Measurements from ENCODE around the gene NDUFA12.
"Not testable (repeated sequence)": the region's sequence is repeated elsewhere in the genome, so short reads cannot be mapped to it uniquely, and the experiment has no call there.

NDUFA12 gene

DNA sequence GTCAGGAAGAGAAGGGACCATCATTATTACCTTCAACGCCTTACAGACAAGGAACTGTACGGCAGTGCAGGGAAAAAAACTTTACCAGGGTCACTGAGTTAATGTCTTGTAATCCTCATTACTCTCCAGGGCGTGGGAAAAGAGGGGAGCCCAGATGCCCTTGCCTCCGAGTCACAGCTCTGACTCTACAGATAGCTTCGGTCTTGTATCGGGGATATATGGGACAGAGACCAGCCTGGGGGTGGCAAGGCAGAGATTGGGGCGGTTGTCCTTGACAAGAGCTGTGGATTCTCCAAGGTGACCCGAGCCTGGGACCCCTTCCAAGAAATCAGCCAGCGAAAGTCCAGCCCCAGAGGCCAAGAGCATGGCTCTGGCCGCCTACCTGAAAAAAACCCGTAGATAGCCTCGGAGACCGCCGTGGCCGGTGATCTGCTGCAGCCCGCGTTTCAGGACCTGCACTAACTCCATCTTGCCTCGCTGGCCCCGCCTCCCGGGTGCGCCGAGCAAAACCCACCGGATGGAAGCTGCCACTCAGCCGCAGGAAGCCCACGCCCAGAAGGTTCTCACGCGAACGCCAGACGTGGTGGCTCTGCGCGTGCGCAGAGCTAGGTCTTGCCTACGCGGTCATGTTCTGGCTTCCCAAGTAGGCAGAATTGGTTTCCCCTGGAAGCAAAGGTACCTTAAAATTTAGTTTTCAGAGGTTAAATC, at the start of gene NDUFA12:
Gene NDUFA12, minus strand, starts transcription at position 485 of the 708 bp plus-strand sequence. Its CDS starts 17 bp downstream, at position 468.
- peak; percentile 69 for DNase-seq

DNA sequence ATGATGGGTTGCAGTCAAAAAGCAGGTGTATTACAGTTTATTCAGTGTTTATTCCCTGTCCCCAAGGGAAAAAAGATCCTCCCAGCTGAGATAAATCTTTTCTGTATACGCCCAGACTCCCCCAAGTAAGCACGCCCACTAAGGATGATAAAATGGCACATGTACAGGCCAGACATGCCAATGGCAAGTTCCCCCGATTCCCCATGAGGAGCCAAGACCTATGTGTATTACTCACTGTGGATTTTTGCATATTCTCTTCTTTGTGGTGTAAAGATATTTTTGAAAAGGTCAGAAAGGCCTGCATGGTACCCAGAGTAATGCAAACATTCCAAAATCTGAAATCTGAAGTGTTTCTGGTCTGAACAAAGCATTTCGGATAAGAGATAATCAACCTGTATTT, 47.7 kb upstream of the NDUFA12 start:
- DNase-seq, result no peak

DNA sequence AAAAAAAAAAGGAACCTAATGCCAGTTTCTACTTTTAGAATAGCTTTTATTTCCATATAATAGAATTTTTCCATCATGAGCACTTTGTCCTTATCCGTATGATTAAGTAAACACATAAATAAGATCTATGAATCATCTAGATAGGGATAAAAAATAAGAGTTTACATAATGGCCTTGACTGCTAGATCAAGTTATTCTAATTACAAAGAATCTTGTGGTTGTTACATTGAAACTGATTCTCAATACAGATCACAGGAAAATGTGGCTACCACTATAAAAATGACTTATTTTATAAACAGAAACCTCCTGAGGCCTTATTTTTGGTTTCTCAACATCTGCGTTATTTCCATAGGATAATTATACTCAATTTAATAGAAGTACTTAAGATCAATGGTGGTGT, 34.4 kb upstream of the NDUFA12 start:
- DNase-seq, result no peak

DNA sequence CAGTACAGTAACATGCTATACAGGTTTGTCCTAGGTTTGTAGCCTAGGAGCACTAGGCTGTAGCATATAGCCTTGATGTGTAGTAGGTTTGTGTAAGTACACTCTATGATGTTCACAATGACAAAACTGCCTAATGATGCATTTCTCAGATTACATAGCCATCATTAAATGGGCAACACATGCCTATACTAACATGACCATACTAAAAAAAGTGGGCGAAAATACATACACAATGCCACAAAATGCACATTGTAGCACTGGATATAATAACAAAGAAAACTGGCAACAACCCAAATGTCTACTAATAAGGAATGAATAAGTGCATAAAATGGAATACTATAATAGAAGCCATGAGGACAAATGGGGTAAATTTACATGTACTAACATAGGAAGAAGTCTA, 31.3 kb upstream of the NDUFA12 start:
- DNase-seq, result no peak

DNA sequence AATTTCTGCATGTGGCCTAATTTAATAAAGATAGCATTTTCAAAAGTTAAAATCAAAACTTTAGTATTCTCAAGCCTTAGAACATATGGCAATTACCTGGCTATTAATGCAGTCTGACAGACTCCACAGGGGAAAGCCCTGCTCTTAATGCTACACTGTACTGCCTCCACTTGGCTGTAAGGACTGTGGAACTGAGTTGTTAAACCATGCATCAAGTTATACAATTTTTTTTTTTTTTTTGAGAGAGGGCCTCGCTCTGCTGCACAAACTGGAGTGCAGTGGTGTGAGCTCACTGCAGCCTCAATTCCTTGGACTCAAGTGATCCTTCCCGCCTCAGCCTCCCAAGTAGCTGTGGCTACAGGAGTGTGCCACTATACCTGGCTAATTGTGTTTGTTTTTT, 19.0 kb upstream of the NDUFA12 start:
- DNase-seq, result no peak

GRCh38 chr12:95017482-95017881, 14.0 kb upstream of the NDUFA12 start:
- DNase-seq, result no peak

GRCh38 chr12:95016120-95016519, 12.6 kb upstream of the NDUFA12 start:
- DNase-seq, result no peak

DNA sequence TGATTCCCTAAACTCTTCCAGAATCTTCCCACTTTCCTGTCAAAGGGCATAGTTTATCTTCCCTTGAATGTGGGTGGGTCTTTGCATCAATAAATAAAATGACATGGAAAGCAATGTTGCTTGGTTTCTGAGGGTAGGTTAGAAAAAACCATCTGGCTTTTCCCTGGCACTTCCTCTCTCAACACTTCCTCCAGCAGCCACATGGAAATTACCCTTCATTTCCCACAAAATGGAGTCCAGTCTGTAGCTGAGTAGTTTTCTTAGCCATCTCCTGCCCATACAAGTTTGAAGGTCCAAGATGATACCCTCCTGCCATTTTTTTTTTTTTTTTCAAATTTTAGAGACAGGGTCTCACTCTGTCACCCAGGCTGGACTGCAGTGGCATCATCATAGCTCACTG, 11.1 kb upstream of the NDUFA12 start:
- no peak for DNase-seq

DNA sequence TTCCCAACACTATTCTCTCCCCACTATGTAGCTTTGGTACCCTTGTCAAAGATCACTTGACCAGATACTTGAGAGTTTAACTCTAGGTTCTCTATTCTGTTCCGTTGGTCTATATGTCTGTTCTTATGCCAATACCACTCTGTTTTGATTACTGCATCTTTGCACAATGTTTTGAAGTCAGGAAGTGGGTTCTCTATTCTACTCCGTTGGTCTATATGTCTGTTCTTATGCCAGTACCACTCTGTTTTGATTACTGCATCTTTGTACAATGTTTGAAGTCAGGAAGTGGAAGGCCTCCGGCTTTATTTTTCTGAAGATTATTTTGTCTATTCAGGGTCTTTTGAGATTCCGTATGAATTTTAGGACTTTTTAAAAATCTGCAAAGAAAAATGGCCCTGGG, 2.7 kb upstream of the NDUFA12 start:
- no peak for DNase-seq

GRCh38 chr12:95004610-95005009, 1.1 kb upstream of the NDUFA12 start:
- DNase-seq, result no peak

DNA sequence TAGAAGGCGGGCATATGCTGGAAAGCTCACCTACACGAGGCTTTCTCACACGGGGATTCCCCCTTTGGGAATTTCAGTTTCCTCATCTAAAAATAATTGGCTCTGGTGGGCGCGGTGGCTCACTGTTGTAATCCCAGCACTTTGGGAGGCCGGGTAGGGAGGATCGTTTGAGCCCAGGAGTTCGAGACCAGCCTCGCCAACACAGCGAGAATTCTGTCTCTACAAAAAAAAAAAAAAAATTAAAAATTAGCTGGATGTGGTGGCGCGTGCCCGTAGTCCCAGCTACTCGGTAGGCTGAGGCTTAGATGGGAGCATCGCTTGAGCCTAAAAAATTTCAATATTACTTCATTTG, 400 bp upstream of the NDUFA12 start:
- DNase-seq, result no peak

GRCh38 chr12:95002754-95003153, 743 bp downstream of the NDUFA12 start:
- no peak for DNase-seq

GRCh38 chr12:94998326-94998725, 5.2 kb downstream of the NDUFA12 start:
- no peak for DNase-seq

- DNase-seq, result no peak
Observed at GRCh38 chr12:94997726-94998125, 5.8 kb downstream of the NDUFA12 start.

- no peak for DNase-seq
Observed at GRCh38 chr12:94997061-94997460, 6.4 kb downstream of the NDUFA12 start.

GRCh38 chr12:94994312-94994711, 9.2 kb downstream of the NDUFA12 start:
- no peak for DNase-seq

DNA sequence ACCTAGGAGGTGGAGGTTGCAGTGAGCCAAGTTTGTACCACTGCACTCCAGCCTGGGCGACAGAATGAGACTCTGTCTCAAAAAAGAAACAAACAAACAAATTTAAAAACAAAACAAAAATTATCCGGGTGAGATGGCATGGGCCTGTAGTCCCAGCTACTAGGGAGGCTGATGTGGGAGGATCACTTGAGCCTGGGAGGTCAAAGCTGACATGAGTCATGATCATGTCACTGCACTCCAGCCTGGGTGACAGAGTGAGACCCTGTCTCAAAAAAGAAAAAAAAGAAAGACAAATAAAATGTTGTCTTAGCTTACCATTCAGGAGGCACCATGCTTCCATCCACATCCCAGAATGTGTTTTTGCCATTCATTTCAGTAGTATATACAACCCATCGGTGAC, 9.6 kb downstream of the NDUFA12 start:
- not testable (repeated sequence) for DNase-seq

DNA sequence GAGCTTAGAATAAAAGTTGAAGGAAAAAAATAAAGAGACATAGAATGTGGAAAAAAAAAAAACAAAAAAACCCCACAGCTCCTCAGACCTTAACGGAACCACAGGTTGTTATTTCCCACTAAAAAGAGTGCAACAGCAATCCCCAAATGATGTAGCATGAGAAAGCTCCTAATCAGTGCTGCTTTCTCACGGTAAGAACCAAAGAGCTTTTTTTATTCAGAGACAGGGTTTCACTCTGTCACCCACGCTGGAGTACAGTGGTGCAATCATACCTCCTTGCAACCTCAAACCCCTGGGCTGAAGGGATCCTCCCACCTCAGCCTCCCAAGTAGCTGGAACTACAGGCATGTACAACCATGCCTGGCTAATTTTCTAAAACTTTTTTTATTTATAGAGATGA, 13.3 kb downstream of the NDUFA12 start:
- no peak for DNase-seq

DNA sequence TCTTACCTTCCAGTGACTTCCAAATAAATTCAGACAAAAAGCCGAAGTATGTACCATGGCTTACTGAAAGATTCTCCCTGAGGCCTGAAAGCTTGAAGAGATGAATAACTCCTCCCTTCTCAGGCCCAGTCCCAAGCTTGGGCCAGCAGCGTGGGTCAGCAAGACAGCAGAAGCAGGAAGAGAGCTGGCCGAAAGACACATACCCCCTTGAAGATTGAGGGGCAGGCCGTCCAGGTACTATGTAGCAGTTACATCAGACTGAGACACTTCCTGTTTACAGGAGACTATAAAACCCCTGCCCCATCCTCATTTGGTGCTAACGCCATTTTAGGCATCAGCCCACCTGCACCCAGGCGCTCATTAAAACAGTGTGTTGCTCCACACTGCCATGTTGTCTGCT, 15.0 kb downstream of the NDUFA12 start:
- no peak for DNase-seq

- no peak for DNase-seq
Observed at GRCh38 chr12:94987801-94988200, 15.7 kb downstream of the NDUFA12 start.

- no peak for DNase-seq
Observed at GRCh38 chr12:94987076-94987669, 16.3 kb downstream of the NDUFA12 start.

GRCh38 chr12:94985099-94985498, 18.4 kb downstream of the NDUFA12 start:
- not testable (repeated sequence) for DNase-seq

DNA sequence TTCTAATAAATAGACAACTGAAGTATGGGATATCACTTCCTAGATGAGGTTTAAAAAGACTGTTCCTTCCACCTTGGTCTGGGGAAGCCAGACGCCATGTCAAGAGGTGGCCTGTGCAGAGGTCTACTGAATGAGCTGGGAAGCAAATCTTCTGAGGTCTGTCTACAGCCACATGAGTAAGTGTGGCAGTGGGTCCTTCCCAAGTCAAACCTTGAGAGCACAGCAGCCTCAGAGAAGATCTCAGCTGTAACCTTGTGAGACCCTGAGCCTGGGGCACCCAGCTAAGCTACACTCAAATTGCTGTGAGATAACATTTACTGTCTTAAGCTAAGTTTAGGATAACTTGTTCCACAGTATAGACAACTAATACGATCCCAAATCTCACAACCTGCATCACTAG, 20.2 kb downstream of the NDUFA12 start:
- no peak for DNase-seq

- DNase-seq, result no peak
Observed at GRCh38 chr12:94982456-94982855, 21.0 kb downstream of the NDUFA12 start.

DNA sequence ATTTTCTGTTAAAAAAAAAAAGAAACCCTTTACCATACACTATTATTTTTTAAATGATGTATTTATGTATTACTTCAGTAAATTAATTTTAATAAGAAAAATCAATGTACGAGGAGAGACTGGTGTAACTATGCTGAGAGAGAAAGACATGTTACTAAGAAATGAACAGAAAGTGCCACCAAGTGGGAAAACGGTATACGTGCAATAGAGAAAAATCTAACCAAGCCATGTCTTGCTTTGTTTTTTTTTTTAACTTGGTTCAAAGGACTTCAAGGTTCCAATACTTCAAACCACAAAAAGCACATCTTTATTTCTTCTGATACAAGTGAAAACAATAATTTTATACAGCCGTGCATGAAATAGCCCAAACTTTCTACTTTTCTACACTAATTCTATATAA, 22.9 kb downstream of the NDUFA12 start:
- no peak for DNase-seq

All from NCI-H524 treated with DMSO at 0.1 percent for 48 hours (cell line).